Sigmoid colon (tissue), 4 donors: ENCODE data around the gene NKX2-2.

ENCODE experiments used
- POLR2AphosphoS5 ChIP-seq, 4 donors: sonication (generic); formaldehyde crosslinking; IDR thresholded peaks; one replicate each; pipeline ENCODE4 v1.6.1; 2017; ENCODE audit warnings: antibody characterized with exemption in 4 of 4
- TF ChIP-seq, protein P1 (sequence below), 4 experiments: fragments of 450-650 bp in 3 of 4; fragments of 200-600 bp in 1 of 4; IDR thresholded peaks; one replicate each; pipeline ENCODE4 v1.5.1; 2016 to 2019; ENCODE audit warnings: antibody characterized with exemption in 4 of 4, mild to moderate bottlenecking in 3 of 4, moderate library complexity in 2 of 4

GRCh38 chr20:21555470-21556120 is 41.7 kb upstream of the NKX2-2 start:
- no peak for TF ChIP-seq POLR2AphosphoS5 (IDR thresholded peaks at IDR 0.05)
- TF ChIP-seq, protein P1, sequence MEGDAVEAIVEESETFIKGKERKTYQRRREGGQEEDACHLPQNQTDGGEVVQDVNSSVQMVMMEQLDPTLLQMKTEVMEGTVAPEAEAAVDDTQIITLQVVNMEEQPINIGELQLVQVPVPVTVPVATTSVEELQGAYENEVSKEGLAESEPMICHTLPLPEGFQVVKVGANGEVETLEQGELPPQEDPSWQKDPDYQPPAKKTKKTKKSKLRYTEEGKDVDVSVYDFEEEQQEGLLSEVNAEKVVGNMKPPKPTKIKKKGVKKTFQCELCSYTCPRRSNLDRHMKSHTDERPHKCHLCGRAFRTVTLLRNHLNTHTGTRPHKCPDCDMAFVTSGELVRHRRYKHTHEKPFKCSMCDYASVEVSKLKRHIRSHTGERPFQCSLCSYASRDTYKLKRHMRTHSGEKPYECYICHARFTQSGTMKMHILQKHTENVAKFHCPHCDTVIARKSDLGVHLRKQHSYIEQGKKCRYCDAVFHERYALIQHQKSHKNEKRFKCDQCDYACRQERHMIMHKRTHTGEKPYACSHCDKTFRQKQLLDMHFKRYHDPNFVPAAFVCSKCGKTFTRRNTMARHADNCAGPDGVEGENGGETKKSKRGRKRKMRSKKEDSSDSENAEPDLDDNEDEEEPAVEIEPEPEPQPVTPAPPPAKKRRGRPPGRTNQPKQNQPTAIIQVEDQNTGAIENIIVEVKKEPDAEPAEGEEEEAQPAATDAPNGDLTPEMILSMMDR (IDR thresholded peaks at IDR 0.05), result no peak
